K562 (cell line): ENCODE results near the gene GATC. TPM values are rescaled to one million over a fixed set of nuclear protein-coding genes. Genes with fewer than 3 reads are reported as not detected.

Experiments
- CBX3 ChIP-seq, 2 experiments: IDR thresholded peaks; 1 replicate in 1 of 2; 2 replicates in 1 of 2; pipeline ENCODE4 v1.6.1; 2012; ENCODE audit warnings: inconsistent platforms in 2 of 2, low read length in 2 of 2, borderline replicate concordance in 1 of 2, control low read depth in 1 of 2
- FOXA3 ChIP-seq, 2 experiments: fragments of 450-650 bp in 1 of 2; sonication (generic) in 1 of 2; formaldehyde crosslinking; IDR thresholded peaks in 1 of 2; conservative IDR thresholded peaks in 1 of 2; 2 replicates each; pipeline versions ENCODE4 v1.4.0 to v1.8.0; 2020 to 2022; ENCODE audit warnings: mild to moderate bottlenecking in 2 of 2, missing genetic modification reagents in 1 of 2
- HDGF ChIP-seq: fragments of 450-650 bp; IDR thresholded peaks from 2 replicates; pipeline ENCODE4 v1.6.1; 2016
- HNRNPUL1 ChIP-seq: fragments of 200-400 bp; formaldehyde crosslinking; IDR thresholded peaks from 2 replicates; pipeline ENCODE4 v1.6.1; 2017; ENCODE audit warnings: low read length
- LCOR ChIP-seq: sonication (generic); formaldehyde crosslinking; IDR thresholded peaks from 2 replicates; pipeline ENCODE4 v1.8.0; 2022; ENCODE audit warnings: mild to moderate bottlenecking, missing genetic modification reagents
- NCOA4 ChIP-seq: fragments of 450-650 bp; IDR thresholded peaks from 2 replicates; pipeline ENCODE4 v1.6.1; 2018; ENCODE audit warnings: mild to moderate bottlenecking; ENCODE audit not compliant: partially characterized antibody
- PHF21A ChIP-seq: fragments of 450-650 bp; IDR thresholded peaks from 2 replicates; pipeline ENCODE4 v1.6.1; 2017; ENCODE audit warnings: low read depth, borderline replicate concordance
- ZNF140 ChIP-seq: fragments of 250-450 bp; sonication (Bioruptor Pico); IDR thresholded peaks from 2 replicates; pipeline ENCODE4 v1.8.0; 2021; ENCODE audit warnings: moderate library complexity, mild to moderate bottlenecking, inconsistent platforms
- ZNF175 ChIP-seq: fragments of 200-800 bp; sonication (Bioruptor generic); IDR thresholded peaks from 2 replicates; pipeline ENCODE4 v1.6.1; 2016; ENCODE audit warnings: low read depth, mild to moderate bottlenecking, missing genetic modification characterization, missing compliant biosample characterization
- polyA plus RNA-seq, 8 experiments: library from polyadenylated mRNA; depleted of rRNA in 4 of 8; stranded (reverse) in 5 of 8; unstranded in 3 of 8; fragments of >200 nt; fragmentation: Nextera tagmentation in 2 of 8; fragmentation: Illumina TruSeq in 1 of 8; extraction: Ambion mirVana in 2 of 8; extraction: Trizol in 1 of 8; gene quantifications; 2 replicates each; pipeline versions ENCODE4 v1.2.1 to v1.2.3, GENCODE V29; 2011 to 2014; ENCODE audit warnings: inconsistent platforms in 1 of 8, missing spikeins in 1 of 8
- total RNA-seq, 7 experiments: library from RNA; depleted of rRNA in 6 of 7; stranded (reverse); fragments of >200 nt in 6 of 7; fragmentation: Illumina TruSeq in 2 of 7; extraction: Trizol in 2 of 7; gene quantifications; 2 replicates each; pipeline versions ENCODE4 v1.2.1 to v1.2.3, GENCODE V29; 2011 to 2021; ENCODE audit warnings: low replicate concordance in 1 of 7
- TF ChIP-seq, protein P1 (sequence below): fragments of 250-450 bp; sonication (Bioruptor Pico); IDR thresholded peaks from 2 replicates; pipeline ENCODE4 v1.5.0; 2021; ENCODE audit warnings: mild to moderate bottlenecking, borderline replicate concordance
- TF ChIP-seq, protein P2 (sequence below): fragments of 250-450 bp; sonication (Bioruptor Pico); IDR thresholded peaks from 2 replicates; pipeline ENCODE4 v1.8.0; 2022; ENCODE audit warnings: moderate library complexity, mild to moderate bottlenecking, inconsistent platforms
- TF ChIP-seq, protein P3 (sequence below): fragments of 450-650 bp; IDR thresholded peaks from one replicate; pipeline ENCODE4 v1.6.1; 2018; ENCODE audit warnings: mild to moderate bottlenecking, moderate library complexity; ENCODE audit not compliant: partially characterized antibody
- TF ChIP-seq, protein P4 (sequence below): IDR thresholded peaks from 3 replicates; pipeline ENCODE4 v1.6.1; 2011; ENCODE audit warnings: borderline replicate concordance, mild to moderate bottlenecking; ENCODE audit not compliant: insufficient read length, insufficient read depth
- TF ChIP-seq, protein P5 (sequence below): fragments of 250-450 bp; sonication (Bioruptor Pico); IDR thresholded peaks from 2 replicates; pipeline ENCODE4 v1.8.0; 2022; ENCODE audit warnings: inconsistent platforms, mild to moderate bottlenecking, moderate library complexity, borderline replicate concordance
- TF ChIP-seq, protein P6 (sequence below): fragments of 450-650 bp; IDR thresholded peaks from 2 replicates; pipeline ENCODE4 v1.6.1; 2016; ENCODE audit warnings: antibody characterized with exemption

GATC gene
- total and polyA plus RNA-seq, 9 of the 15 experiments (the other 6 are each of a cell fraction or from before 2014, with no cell fraction given), result 5.8 to 52.6 (median 28.2) TPM

DNA sequence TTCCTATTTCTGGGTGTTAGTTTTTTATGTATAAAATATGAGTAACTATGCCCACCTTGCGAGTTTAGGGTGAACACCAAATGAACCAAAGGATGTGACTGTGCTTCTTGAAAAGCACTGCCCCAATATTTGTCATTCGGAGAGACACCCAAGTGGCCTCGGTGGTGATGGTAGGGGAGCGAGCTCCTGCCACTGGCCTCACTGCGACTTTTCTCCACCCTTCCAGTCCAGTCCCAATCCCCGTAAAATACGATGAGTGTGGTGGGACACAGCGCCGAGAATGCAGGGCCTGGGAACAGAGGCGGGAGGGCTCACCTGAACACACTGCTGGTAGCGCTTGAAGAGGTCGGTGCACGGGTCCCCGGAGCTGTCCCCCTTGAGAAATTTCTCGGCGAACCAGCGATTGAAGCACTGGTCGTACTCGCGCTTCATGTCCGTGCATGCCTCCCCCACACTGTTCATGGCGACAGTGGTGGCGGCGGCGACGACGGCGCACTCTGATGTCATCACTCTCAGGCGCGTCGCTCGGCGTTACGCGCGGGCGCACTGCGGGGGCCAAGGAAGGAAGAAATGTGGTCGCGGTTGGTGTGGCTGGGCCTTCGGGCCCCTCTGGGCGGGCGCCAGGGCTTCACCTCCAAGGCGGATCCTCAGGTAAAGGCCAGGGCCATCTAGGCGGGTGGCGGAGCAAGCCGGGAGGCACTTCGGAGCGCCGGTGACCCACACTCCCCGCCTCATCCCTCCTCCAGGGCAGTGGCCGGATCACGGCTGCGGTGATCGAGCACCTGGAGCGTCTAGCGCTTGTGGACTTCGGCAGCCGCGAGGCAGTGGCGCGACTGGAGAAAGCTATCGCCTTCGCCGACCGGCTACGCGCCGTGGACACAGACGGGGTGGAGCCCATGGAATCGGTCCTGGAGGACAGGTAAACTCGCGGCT, at the start of gene GATC, which contains the start of gene TRIAP1 (continued):
- TF ChIP-seq, protein P1, sequence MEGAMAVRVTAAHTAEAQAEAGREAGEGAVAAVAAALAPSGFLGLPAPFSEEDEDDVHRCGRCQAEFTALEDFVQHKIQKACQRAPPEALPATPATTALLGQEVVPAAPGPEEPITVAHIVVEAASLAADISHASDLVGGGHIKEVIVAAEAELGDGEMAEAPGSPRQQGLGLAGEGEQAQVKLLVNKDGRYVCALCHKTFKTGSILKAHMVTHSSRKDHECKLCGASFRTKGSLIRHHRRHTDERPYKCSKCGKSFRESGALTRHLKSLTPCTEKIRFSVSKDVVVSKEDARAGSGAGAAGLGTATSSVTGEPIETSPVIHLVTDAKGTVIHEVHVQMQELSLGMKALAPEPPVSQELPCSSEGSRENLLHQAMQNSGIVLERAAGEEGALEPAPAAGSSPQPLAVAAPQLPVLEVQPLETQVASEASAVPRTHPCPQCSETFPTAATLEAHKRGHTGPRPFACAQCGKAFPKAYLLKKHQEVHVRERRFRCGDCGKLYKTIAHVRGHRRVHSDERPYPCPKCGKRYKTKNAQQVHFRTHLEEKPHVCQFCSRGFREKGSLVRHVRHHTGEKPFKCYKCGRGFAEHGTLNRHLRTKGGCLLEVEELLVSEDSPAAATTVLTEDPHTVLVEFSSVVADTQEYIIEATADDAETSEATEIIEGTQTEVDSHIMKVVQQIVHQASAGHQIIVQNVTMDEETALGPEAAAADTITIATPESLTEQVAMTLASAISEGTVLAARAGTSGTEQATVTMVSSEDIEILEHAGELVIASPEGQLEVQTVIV, result no peak
- TF ChIP-seq, protein P2, sequence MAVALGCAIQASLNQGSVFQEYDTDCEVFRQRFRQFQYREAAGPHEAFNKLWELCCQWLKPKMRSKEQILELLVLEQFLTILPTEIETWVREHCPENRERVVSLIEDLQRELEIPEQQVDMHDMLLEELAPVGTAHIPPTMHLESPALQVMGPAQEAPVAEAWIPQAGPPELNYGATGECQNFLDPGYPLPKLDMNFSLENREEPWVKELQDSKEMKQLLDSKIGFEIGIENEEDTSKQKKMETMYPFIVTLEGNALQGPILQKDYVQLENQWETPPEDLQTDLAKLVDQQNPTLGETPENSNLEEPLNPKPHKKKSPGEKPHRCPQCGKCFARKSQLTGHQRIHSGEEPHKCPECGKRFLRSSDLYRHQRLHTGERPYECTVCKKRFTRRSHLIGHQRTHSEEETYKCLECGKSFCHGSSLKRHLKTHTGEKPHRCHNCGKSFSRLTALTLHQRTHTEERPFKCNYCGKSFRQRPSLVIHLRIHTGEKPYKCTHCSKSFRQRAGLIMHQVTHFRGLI (CRISPR knock-in tag), result no peak
- TF ChIP-seq FOXA3 (CRISPR knock-in tag; conservative IDR thresholded peaks at IDR 0.05 in 1 of 2, IDR thresholded peaks at IDR 0.05 in 1 of 2) (peak in 1 of 2 experiments; percentile 71; a peak in 2 of 4 replicates), CBX3 (IDR thresholded peaks at IDR 0.05; ENCODE audit: borderline replicate concordance in 1 of 2, low read length in 2 of 2) (peak in 1 of 2 experiments; percentile 12; a peak in 1 of 3 replicates), HNRNPUL1 (no peak), ZNF140 (CRISPR knock-in tag) (no peak), PHF21A (no peak), ZNF175 (CRISPR knock-in tag) (no peak), HDGF (no peak), NCOA4 (no peak), LCOR (CRISPR knock-in tag) (peak; percentile 86)
- TF ChIP-seq, protein P3, sequence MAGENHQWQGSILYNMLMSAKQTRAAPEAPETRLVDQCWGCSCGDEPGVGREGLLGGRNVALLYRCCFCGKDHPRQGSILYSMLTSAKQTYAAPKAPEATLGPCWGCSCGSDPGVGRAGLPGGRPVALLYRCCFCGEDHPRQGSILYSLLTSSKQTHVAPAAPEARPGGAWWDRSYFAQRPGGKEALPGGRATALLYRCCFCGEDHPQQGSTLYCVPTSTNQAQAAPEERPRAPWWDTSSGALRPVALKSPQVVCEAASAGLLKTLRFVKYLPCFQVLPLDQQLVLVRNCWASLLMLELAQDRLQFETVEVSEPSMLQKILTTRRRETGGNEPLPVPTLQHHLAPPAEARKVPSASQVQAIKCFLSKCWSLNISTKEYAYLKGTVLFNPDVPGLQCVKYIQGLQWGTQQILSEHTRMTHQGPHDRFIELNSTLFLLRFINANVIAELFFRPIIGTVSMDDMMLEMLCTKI, result no peak
- TF ChIP-seq, protein P4, sequence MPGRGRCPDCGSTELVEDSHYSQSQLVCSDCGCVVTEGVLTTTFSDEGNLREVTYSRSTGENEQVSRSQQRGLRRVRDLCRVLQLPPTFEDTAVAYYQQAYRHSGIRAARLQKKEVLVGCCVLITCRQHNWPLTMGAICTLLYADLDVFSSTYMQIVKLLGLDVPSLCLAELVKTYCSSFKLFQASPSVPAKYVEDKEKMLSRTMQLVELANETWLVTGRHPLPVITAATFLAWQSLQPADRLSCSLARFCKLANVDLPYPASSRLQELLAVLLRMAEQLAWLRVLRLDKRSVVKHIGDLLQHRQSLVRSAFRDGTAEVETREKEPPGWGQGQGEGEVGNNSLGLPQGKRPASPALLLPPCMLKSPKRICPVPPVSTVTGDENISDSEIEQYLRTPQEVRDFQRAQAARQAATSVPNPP, result peak; percentile 63
- TF ChIP-seq, protein P5, sequence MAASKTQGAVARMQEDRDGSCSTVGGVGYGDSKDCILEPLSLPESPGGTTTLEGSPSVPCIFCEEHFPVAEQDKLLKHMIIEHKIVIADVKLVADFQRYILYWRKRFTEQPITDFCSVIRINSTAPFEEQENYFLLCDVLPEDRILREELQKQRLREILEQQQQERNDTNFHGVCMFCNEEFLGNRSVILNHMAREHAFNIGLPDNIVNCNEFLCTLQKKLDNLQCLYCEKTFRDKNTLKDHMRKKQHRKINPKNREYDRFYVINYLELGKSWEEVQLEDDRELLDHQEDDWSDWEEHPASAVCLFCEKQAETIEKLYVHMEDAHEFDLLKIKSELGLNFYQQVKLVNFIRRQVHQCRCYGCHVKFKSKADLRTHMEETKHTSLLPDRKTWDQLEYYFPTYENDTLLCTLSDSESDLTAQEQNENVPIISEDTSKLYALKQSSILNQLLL, result no peak
- TF ChIP-seq, protein P6, sequence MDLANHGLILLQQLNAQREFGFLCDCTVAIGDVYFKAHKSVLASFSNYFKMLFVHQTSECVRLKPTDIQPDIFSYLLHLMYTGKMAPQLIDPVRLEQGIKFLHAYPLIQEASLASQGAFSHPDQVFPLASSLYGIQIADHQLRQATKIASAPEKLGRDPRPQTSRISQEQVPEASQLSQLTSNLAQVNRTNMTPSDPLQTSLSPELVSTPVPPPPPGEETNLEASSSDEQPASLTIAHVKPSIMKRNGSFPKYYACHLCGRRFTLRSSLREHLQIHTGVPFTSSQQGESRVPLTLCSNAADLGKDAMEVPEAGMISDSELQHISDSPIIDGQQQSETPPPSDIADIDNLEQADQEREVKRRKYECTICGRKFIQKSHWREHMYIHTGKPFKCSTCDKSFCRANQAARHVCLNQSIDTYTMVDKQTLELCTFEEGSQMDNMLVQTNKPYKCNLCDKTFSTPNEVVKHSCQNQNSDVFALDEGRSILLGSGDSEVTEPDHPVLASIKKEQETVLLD, result no peak
